GM23338 (cell line): ENCODE results near the gene LRP10. TPM values are rescaled to one million over a fixed set of nuclear protein-coding genes. Genes with fewer than 3 reads are reported as not detected.

Experiments used
- ATAC-seq: fragments of 200-7000 bp; cut with Tn5 transposase; 3 replicates; pipeline ENCODE4 v1.9.1; 2020
- DNase-seq: peaks from one replicate; pipeline ENCODE4 v3.0.0-alpha.2; 2015; ENCODE audit warnings: low spot score
- H2AFZ ChIP-seq: fragments of 200-600 bp; sonication (generic); 2 replicates; pipeline ENCODE4 v1.8.0; 2016; ENCODE audit warnings: antibody characterized with exemption, mild to moderate bottlenecking, moderate library complexity
- H3F3A ChIP-seq: fragments of 200-600 bp; sonication (generic); replicated peaks from 2 replicates; pipeline ENCODE4 v1.8.0; 2017; ENCODE audit warnings: antibody characterized with exemption, mixed run types, low read depth
- H3K27ac ChIP-seq: fragments of 200-600 bp; sonication (generic); 2 replicates; pipeline ENCODE4 v1.6.1; 2016; ENCODE audit warnings: low read depth
- H3K27me3 ChIP-seq: fragments of 200-600 bp; sonication (generic); 2 replicates; pipeline ENCODE4 v1.8.0; 2016; ENCODE audit warnings: mild to moderate bottlenecking, mixed run types, moderate library complexity; ENCODE audit not compliant: insufficient read depth
- H3K36me3 ChIP-seq: fragments of 200-600 bp; sonication (generic); 2 replicates; pipeline ENCODE4 v1.8.0; 2016; ENCODE audit warnings: mild to moderate bottlenecking; ENCODE audit not compliant: insufficient read depth
- H3K4me1 ChIP-seq: fragments of 200-600 bp; sonication (generic); 2 replicates; pipeline ENCODE4 v1.8.0; 2016; ENCODE audit warnings: mild to moderate bottlenecking, moderate library complexity; ENCODE audit not compliant: insufficient read depth
- H3K4me2 ChIP-seq: fragments of 200-600 bp; sonication (generic); 2 replicates; pipeline ENCODE4 v1.7.1; 2017; ENCODE audit warnings: mixed run types
- H3K4me3 ChIP-seq: fragments of 200-600 bp; sonication (generic); 2 replicates; pipeline ENCODE4 v1.6.1; 2016; ENCODE audit warnings: mixed run types
- H3K79me2 ChIP-seq: fragments of 200-600 bp; sonication (generic); replicated peaks from 2 replicates; pipeline ENCODE4 v1.8.0; 2017; ENCODE audit warnings: mild to moderate bottlenecking; ENCODE audit not compliant: insufficient read depth
- H3K9me2 ChIP-seq: fragments of 200-600 bp; sonication (generic); 2 replicates; pipeline ENCODE4 v1.8.0; 2017; ENCODE audit not compliant: insufficient read depth
- H4K20me1 ChIP-seq: fragments of 200-600 bp; sonication (generic); replicated peaks from 2 replicates; pipeline ENCODE4 v1.8.0; 2017; ENCODE audit warnings: mild to moderate bottlenecking; ENCODE audit not compliant: insufficient read depth
- H3K27ac Mint-ChIP-seq: 2 replicates; pipeline ENCODE4 v1.8.0; 2020; ENCODE audit warnings: inconsistent platforms, mild to moderate bottlenecking, moderate library complexity, mixed read lengths
- H3K27me3 Mint-ChIP-seq: 3 replicates; pipeline ENCODE4 v1.8.0; 2022; ENCODE audit warnings: low read depth, mild to moderate bottlenecking, moderate library complexity, mixed read lengths, inconsistent platforms; ENCODE audit not compliant: insufficient read depth, poor library complexity
- H3K36me3 Mint-ChIP-seq: 3 replicates; pipeline ENCODE4 v1.8.0; 2021; ENCODE audit warnings: low read depth, mild to moderate bottlenecking, inconsistent platforms, moderate library complexity, mixed read lengths
- H3K4me1 Mint-ChIP-seq: 3 replicates; pipeline ENCODE4 v1.8.0; 2020; ENCODE audit warnings: mild to moderate bottlenecking, inconsistent platforms, mixed read lengths
- H3K4me3 Mint-ChIP-seq: 3 replicates; pipeline ENCODE4 v1.8.0; 2021; ENCODE audit warnings: moderate library complexity, mild to moderate bottlenecking, inconsistent platforms, mixed read lengths
- H3K9me3 Mint-ChIP-seq: 3 replicates; pipeline ENCODE4 v1.8.0; 2020; ENCODE audit warnings: moderate library complexity, mild to moderate bottlenecking, inconsistent platforms, mixed read lengths
- CREB1 ChIP-seq: fragments of 250-450 bp; sonication (Bioruptor Pico); IDR thresholded peaks from 2 replicates; pipeline ENCODE4 v1.5.0; 2020; ENCODE audit warnings: low read depth, mild to moderate bottlenecking, moderate library complexity
- CTCF ChIP-seq, 2 experiments: fragments of 200-600 bp in 1 of 2; sonication (generic) in 1 of 2; conservative IDR thresholded peaks; 2 replicates each; pipeline versions ENCODE4 v1.5.1 to v1.6.1; 2016 to 2017; ENCODE audit warnings: antibody characterized with exemption in 2 of 2, low read depth in 2 of 2, mild to moderate bottlenecking in 2 of 2, moderate library complexity in 1 of 2
- ETS1 ChIP-seq: IDR thresholded peaks from 2 replicates; pipeline ENCODE4 v1.6.1; 2016; ENCODE audit warnings: antibody characterized with exemption
- EZH2 ChIP-seq: fragments of 200-600 bp; sonication (generic); IDR thresholded peaks from one replicate; pipeline ENCODE4 v1.8.0; 2017; ENCODE audit warnings: antibody characterized with exemption, mild to moderate bottlenecking, low read depth; ENCODE audit not compliant: unreplicated experiment
- EZH2phosphoT487 ChIP-seq: fragments of 200-600 bp; sonication (generic); IDR thresholded peaks from one replicate; pipeline ENCODE4 v1.8.1; 2018; ENCODE audit warnings: antibody characterized with exemption; ENCODE audit not compliant: unreplicated experiment
- NANOG ChIP-seq: IDR thresholded peaks from 2 replicates; pipeline ENCODE4 v1.6.1; 2016; ENCODE audit warnings: antibody characterized with exemption, borderline replicate concordance
- POLR2AphosphoS5 ChIP-seq: IDR thresholded peaks from 2 replicates; pipeline ENCODE4 v1.6.1; 2016; ENCODE audit warnings: antibody characterized with exemption, low read depth
- STAT1 ChIP-seq: IDR thresholded peaks from one replicate; pipeline ENCODE4 v1.6.1; 2016; ENCODE audit warnings: antibody characterized with exemption; ENCODE audit not compliant: unreplicated experiment
- ZNF114 ChIP-seq: fragments of 250-450 bp; sonication (Bioruptor Pico); IDR thresholded peaks from 2 replicates; pipeline ENCODE4 v1.5.0; 2020; ENCODE audit warnings: mild to moderate bottlenecking, moderate library complexity
- ZNF331 ChIP-seq: fragments of 250-450 bp; sonication (Bioruptor Pico); IDR thresholded peaks from 2 replicates; pipeline ENCODE4 v1.5.0; 2020; ENCODE audit warnings: low read depth, mild to moderate bottlenecking, moderate library complexity
- ZNF462 ChIP-seq: fragments of 250-450 bp; sonication (Bioruptor Pico); IDR thresholded peaks from 2 replicates; pipeline ENCODE4 v1.5.0; 2020; ENCODE audit warnings: mild to moderate bottlenecking, moderate library complexity
- polyA plus RNA-seq: library from polyadenylated mRNA; unstranded; fragments of >200 nt; fragmentation: Nextera tagmentation; extraction: Ambion mirVana; gene quantifications from 2 replicates; pipeline ENCODE4 v1.2.1, GENCODE V29; 2016
- total RNA-seq: library from RNA; depleted of rRNA; stranded (reverse); fragments of >200 nt; shearing (Covaris generic); gene quantifications from 2 replicates; pipeline ENCODE4 v1.2.3, GENCODE V29; 2014
- TF ChIP-seq, protein P1 (sequence below): IDR thresholded peaks from one replicate; pipeline ENCODE4 v1.6.1; 2018; ENCODE audit warnings: antibody characterized with exemption; ENCODE audit not compliant: unreplicated experiment

LRP10 gene
- total and polyA plus RNA-seq, 2 experiments from 2014 or later: 6.4 to 18.1 TPM

- Mint-ChIP-seq H3K4me3 (no peak overlapping the region), H3K36me3 (peaks cover 49% of the 10 kb centered on the region), H3K9me3 (no peaks in the 10 kb centered on the region), H3K27ac (no peak overlapping the region), H3K27me3 (peaks cover 17% of the 10 kb centered on the region), H3K4me1 (peaks cover 28% of the 10 kb centered on the region)
- Histone ChIP-seq H3F3A (0 out of 2 replicates have a peak, but pooled peaks cover 6% of the 10 kb centered on the region), H3K4me2 (no peak overlapping the region), H3K79me2 (peaks cover 25% of the 10 kb centered on the region), H2AFZ (no peak overlapping the region), H4K20me1 (no peaks in the 10 kb centered on the region), H3K36me3 (no peaks in the 10 kb centered on the region; the same call in 1 of the 2 replicates), H3K27ac (no peak overlapping the region), H3K9me2 (no peaks in the 10 kb centered on the region), H3K4me3 (no peak overlapping the region), H3K4me1 (peaks cover 14% of the 10 kb centered on the region; the same call in 1 of the 2 replicates), H3K27me3 (no peaks in the 10 kb centered on the region)
- ATAC-seq (no peak), DNase-seq (no peak)
- TF ChIP-seq CREB1 (CRISPR knock-in tag) (no peak), ETS1 (no peak), ZNF331 (CRISPR knock-in tag) (no peak), ZNF114 (CRISPR knock-in tag) (no peak), POLR2AphosphoS5 (no peak), STAT1 (no peak), NANOG (no peak), ZNF462 (CRISPR knock-in tag) (no peak), CTCF (conservative IDR thresholded peaks at IDR 0.05; ENCODE audit: low read depth in 2 of 2) (no peak), EZH2phosphoT487 (no peak), EZH2 (no peak)
- TF ChIP-seq, protein P1, sequence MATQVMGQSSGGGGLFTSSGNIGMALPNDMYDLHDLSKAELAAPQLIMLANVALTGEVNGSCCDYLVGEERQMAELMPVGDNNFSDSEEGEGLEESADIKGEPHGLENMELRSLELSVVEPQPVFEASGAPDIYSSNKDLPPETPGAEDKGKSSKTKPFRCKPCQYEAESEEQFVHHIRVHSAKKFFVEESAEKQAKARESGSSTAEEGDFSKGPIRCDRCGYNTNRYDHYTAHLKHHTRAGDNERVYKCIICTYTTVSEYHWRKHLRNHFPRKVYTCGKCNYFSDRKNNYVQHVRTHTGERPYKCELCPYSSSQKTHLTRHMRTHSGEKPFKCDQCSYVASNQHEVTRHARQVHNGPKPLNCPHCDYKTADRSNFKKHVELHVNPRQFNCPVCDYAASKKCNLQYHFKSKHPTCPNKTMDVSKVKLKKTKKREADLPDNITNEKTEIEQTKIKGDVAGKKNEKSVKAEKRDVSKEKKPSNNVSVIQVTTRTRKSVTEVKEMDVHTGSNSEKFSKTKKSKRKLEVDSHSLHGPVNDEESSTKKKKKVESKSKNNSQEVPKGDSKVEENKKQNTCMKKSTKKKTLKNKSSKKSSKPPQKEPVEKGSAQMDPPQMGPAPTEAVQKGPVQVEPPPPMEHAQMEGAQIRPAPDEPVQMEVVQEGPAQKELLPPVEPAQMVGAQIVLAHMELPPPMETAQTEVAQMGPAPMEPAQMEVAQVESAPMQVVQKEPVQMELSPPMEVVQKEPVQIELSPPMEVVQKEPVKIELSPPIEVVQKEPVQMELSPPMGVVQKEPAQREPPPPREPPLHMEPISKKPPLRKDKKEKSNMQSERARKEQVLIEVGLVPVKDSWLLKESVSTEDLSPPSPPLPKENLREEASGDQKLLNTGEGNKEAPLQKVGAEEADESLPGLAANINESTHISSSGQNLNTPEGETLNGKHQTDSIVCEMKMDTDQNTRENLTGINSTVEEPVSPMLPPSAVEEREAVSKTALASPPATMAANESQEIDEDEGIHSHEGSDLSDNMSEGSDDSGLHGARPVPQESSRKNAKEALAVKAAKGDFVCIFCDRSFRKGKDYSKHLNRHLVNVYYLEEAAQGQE: no peak
These were observed 29.8 kb upstream of the LRP10 start for GRCh38 chr14:22841769-22842168.
